Thyroid gland (tissue), 4 donors: Measurements from ENCODE around the gene ALLC. TPM values are rescaled to one million over a fixed set of nuclear protein-coding genes. Genes with fewer than 3 reads are reported as not detected.

Experiments used
- DNase-seq, 2 donors: peaks; one replicate each; pipeline ENCODE4 v3.0.0-alpha.2; 2019
- H3K27ac ChIP-seq, 3 donors: fragments of 200-600 bp; sonication (generic); 1 replicate in 2 of 3; 2 replicates in 1 of 3; pipeline ENCODE4 v1.5.1; 2016 to 2019; ENCODE audit warnings: mild to moderate bottlenecking in 1 of 3, moderate library complexity in 1 of 3
- H3K27me3 ChIP-seq: fragments of 200-600 bp; sonication (generic); one replicate; pipeline ENCODE4 v1.5.1; 2019
- H3K36me3 ChIP-seq, 2 donors: fragments of 200-600 bp; sonication (generic); one replicate each; pipeline ENCODE4 v1.5.1; 2016 to 2019
- H3K4me1 ChIP-seq, 2 donors: fragments of 200-600 bp; sonication (generic); one replicate each; pipeline ENCODE4 v1.5.1; 2017 to 2019
- H3K4me3 ChIP-seq, 3 donors: fragments of 200-600 bp; sonication (generic); replicated peaks in 1 of 3; 1 replicate in 2 of 3; 2 replicates in 1 of 3; pipeline ENCODE4 v1.5.1; 2016; ENCODE audit warnings: mild to moderate bottlenecking in 1 of 3
- H3K9me3 ChIP-seq: fragments of 200-600 bp; sonication (generic); one replicate; pipeline ENCODE4 v1.5.1; 2017
- CTCF ChIP-seq, 6 experiments: fragments of 200-600 bp in 3 of 6; fragments of 450-650 bp in 3 of 6; sonication (generic) in 3 of 6; IDR thresholded peaks; one replicate each; pipeline ENCODE4 v1.5.1; 2016 to 2019; ENCODE audit warnings: antibody characterized with exemption in 6 of 6, mild to moderate bottlenecking in 2 of 6, inconsistent platforms in 1 of 6, moderate library complexity in 1 of 6
- POLR2A ChIP-seq, 2 donors: fragments of 450-650 bp; IDR thresholded peaks; one replicate each; pipeline ENCODE4 v1.6.1; 2017; ENCODE audit warnings: antibody characterized with exemption in 2 of 2, mild to moderate bottlenecking in 2 of 2, moderate library complexity in 1 of 2
- WGBS, 2 donors: methylation state at CpG; one replicate each; pipeline ENCODE4 v1.1.5; 2017; 5-methylcytosine and 5-hydroxymethylcytosine counted together
- intact Hi-C: fragments of 100-400 bp; cut with DNase I; formaldehyde crosslinking; loops from one replicate; pipeline ENCODE4 v1.15.1; 2023
- total RNA-seq, 4 donors: library from RNA; depleted of rRNA; stranded (reverse); fragments of >200 nt; gene quantifications; one replicate each; pipeline ENCODE4 v1.2.3, GENCODE V29; 2016

The ALLC gene
- total RNA-seq, 4 donors from 2014 or later, result not detected

- Histone ChIP-seq H3K27me3 (no peaks in the 10 kb centered on the region), H3K4me1 (peaks cover 0 to 10% of the 10 kb centered on the region in 2 donors), H3K36me3 (no peaks in the 10 kb centered on the region), H3K9me3 (no peaks in the 10 kb centered on the region), H3K4me3 (no peak overlapping the region), H3K27ac (no peak overlapping the region)
- 50 to 52% methylated on average over 4 of the region's 4 CpGs for WGBS, 2 donors
- intact Hi-C loops, result no loop called here
- no peak for DNase-seq
- no peak for TF ChIP-seq POLR2A (IDR thresholded peaks at IDR 0.05)
- no peak for TF ChIP-seq CTCF (IDR thresholded peaks at IDR 0.05)
These were observed 50.6 kb downstream of the ALLC start for GRCh38 chr2:3708576-3708975.

- WGBS, 2 donors, result 86 to 94% methylated on average over 6 of the region's 6 CpGs
- H3K4me3 ChIP-seq, result no peak overlapping the region
- H3K27ac ChIP-seq, result no peak overlapping the region
- no peak for DNase-seq
- peaks cover 0 to 6% of the 10 kb centered on the region in 2 donors for H3K4me1 ChIP-seq
- intact Hi-C loops, result no loop called here
- no peaks in the 10 kb centered on the region for H3K9me3 ChIP-seq
- TF ChIP-seq POLR2A (IDR thresholded peaks at IDR 0.05) (no peak), CTCF (IDR thresholded peaks at IDR 0.05) (no peak)
- no peaks in the 10 kb centered on the region for H3K36me3 ChIP-seq
- no peaks in the 10 kb centered on the region for H3K27me3 ChIP-seq
These were observed 51.2 kb downstream of the ALLC start for GRCh38 chr2:3709225-3709624.

- Histone ChIP-seq H3K4me3 (no peak overlapping the region), H3K36me3 (no peaks in the 10 kb centered on the region), H3K27me3 (no peaks in the 10 kb centered on the region), H3K9me3 (no peaks in the 10 kb centered on the region), H3K4me1 (peaks cover 0 to 6% of the 10 kb centered on the region in 2 donors), H3K27ac (no peak overlapping the region)
- DNase-seq, result peak; percentile 32 to 42
- WGBS, 2 donors, result 18 to 25% methylated on average over 3 of the region's 3 CpGs
- TF ChIP-seq CTCF (IDR thresholded peaks at IDR 0.05) (no peak), POLR2A (IDR thresholded peaks at IDR 0.05) (no peak)
- intact Hi-C loops, result no loop called here
These were observed 54.4 kb downstream of the ALLC start for GRCh38 chr2:3712424-3712823.

- Histone ChIP-seq H3K27me3 (no peaks in the 10 kb centered on the region), H3K9me3 (no peaks in the 10 kb centered on the region), H3K27ac (no peak overlapping the region), H3K4me3 (no peak overlapping the region), H3K4me1 (peaks cover 0 to 6% of the 10 kb centered on the region in 2 donors), H3K36me3 (no peaks in the 10 kb centered on the region)
- no peak for DNase-seq
- intact Hi-C loops, result no loop called here
- TF ChIP-seq POLR2A (IDR thresholded peaks at IDR 0.05) (no peak), CTCF (IDR thresholded peaks at IDR 0.05) (no peak)
- WGBS, 2 donors, result 62 to 64% methylated on average over 9 to 10 of the region's 10 CpGs
These were observed 55.0 kb downstream of the ALLC start for GRCh38 chr2:3712831-3713503.

GRCh38 chr2:3718679-3719078 is 60.7 kb downstream of the ALLC start:
- WGBS, 2 donors, result 61 to 83% methylated on average over 8 of the region's 8 CpGs
- intact Hi-C loops, result no loop called here
- no peak for TF ChIP-seq POLR2A (IDR thresholded peaks at IDR 0.05)
- no peak for TF ChIP-seq CTCF (IDR thresholded peaks at IDR 0.05)

More at GRCh38 chr2:3718679-3719078, 60.7 kb downstream of the ALLC start:
- Histone ChIP-seq H3K36me3 (no peaks in the 10 kb centered on the region), H3K4me1 (no peaks in the 10 kb centered on the region), H3K4me3 (no peak overlapping the region), H3K9me3 (no peaks in the 10 kb centered on the region), H3K27me3 (no peaks in the 10 kb centered on the region), H3K27ac (no peak overlapping the region)
- DNase-seq, result no peak
